Activated CD8-positive, alpha-beta T cell treated with anti-CD3 and anti-CD28 coated beads, Interleukin-2, amount 10 ng/mL, durations not matched to agents 7 days and 5 days (primary cell): ENCODE measurements around the gene ZNFX1. TPM values are rescaled to one million over a fixed set of nuclear protein-coding genes. Genes with fewer than 3 reads are reported as not detected.

ENCODE experiments used
- ATAC-seq: fragments of 150-1000 bp; cut with Tn5 transposase; one replicate; pipeline ENCODE4 v1.10.0; 2021; ENCODE audit warnings: moderate library complexity
- CTCF ChIA-PET: fragments of 350-600 bp; sonication (Branson Sonifier 250); formaldehyde crosslinking; loops from one replicate; lab custom pipeline; 2021; ENCODE audit warnings: antibody characterized with exemption; lab: Charles Lee
- POLR2A ChIA-PET: fragments of 350-600 bp; sonication (Branson Sonifier 250); formaldehyde crosslinking; loops from one replicate; lab custom pipeline; 2021; ENCODE audit warnings: antibody characterized with exemption; lab: Charles Lee
- DNase-seq: peaks from one replicate; pipeline ENCODE4 v3.0.0-alpha.2; 2020
- H3K27ac Mint-ChIP-seq: one replicate; pipeline ENCODE4 v1.8.0; 2021; ENCODE audit warnings: mild to moderate bottlenecking, mixed read lengths
- H3K27me3 Mint-ChIP-seq: one replicate; pipeline ENCODE4 v1.8.0; 2021; ENCODE audit warnings: low read depth, mixed read lengths
- H3K36me3 Mint-ChIP-seq: one replicate; pipeline ENCODE4 v1.8.0; 2021; ENCODE audit warnings: low read depth, mixed read lengths
- H3K4me1 Mint-ChIP-seq: one replicate; pipeline ENCODE4 v1.8.0; 2021; ENCODE audit warnings: low read depth, mixed read lengths
- H3K4me3 Mint-ChIP-seq: one replicate; pipeline ENCODE4 v1.8.0; 2021; ENCODE audit warnings: mild to moderate bottlenecking, mixed read lengths
- H3K9me3 Mint-ChIP-seq: one replicate; pipeline ENCODE4 v1.8.0; 2022; ENCODE audit warnings: mixed read lengths; ENCODE audit not compliant: insufficient read depth
- total RNA-seq, 2 experiments: library from RNA; stranded (reverse); gene quantifications; one replicate each; pipeline ENCODE4 v1.2.3, GENCODE V29; 2021

The ZNFX1 gene
- total RNA-seq, 2 experiments from 2014 or later, result 52.7 to 54.2 TPM

GRCh38 chr20:49262444-49262843, 15.4 kb downstream of the ZNFX1 start:
- POLR2A ChIA-PET, result interaction anchor here (1.1 kb wide), 1 partner anchor 14 kb away, joined by 5 read pairs; no protein-coding TSS in a partner anchor
- Mint-ChIP-seq H3K27me3 (no peaks in the 10 kb centered on the region), H3K4me3 (no peak overlapping the region), H3K9me3 (no peaks in the 10 kb centered on the region), H3K36me3 (peaks cover 74% of the 10 kb centered on the region), H3K27ac (no peak overlapping the region), H3K4me1 (peaks cover 19% of the 10 kb centered on the region)
- CTCF ChIA-PET, result interaction anchor here (1.2 to 1.3 kb wide), 2 partner anchors 10 to 19 kb away, joined by 3 read pairs; no protein-coding TSS in a partner anchor
- no peak for ATAC-seq
- DNase-seq, result no peak

- POLR2A ChIA-PET, result no interaction called here
- Mint-ChIP-seq H3K27ac (no peak overlapping the region), H3K9me3 (no peaks in the 10 kb centered on the region)
Observed at GRCh38 chr20:49261173-49261572, 16.7 kb downstream of the ZNFX1 start.

DNA sequence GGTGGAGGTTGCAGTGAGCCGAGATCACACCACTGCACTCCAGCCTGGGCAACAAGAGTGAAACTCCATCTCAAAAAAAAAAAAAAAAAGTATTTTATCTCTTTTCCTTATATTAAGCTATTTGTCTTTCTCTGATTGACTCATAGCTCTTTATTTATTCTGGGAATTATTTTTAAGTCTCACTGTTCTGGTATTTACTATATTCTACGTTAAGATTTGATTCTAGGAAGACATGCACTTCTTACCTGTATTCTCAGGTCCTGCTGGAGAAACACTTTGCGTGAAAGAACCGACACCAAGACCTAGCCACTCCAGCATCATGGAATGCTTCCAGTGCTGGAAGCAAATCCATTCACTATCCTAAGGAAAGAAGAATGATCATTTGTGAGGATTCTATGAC, 17.6 kb downstream of the ZNFX1 start:
- ChIA-PET CTCF (interaction anchor here (1.0 kb wide), 1 partner anchor 14 kb away, joined by 5 read pairs; no protein-coding TSS in a partner anchor), POLR2A (interaction anchor here (1.0 kb wide), 1 partner anchor 10 kb away, joined by 3 read pairs; no protein-coding TSS in a partner anchor)
- Mint-ChIP-seq H3K4me3 (no peak overlapping the region), H3K27me3 (no peaks in the 10 kb centered on the region), H3K4me1 (peaks cover 6% of the 10 kb centered on the region), H3K9me3 (no peaks in the 10 kb centered on the region), H3K27ac (no peak overlapping the region), H3K36me3 (peaks cover 79% of the 10 kb centered on the region)
- DNase-seq (no peak), ATAC-seq (no peak)

More at GRCh38 chr20:49261173-49261572, 16.7 kb downstream of the ZNFX1 start:
- no peak for ATAC-seq
- CTCF ChIA-PET, result no interaction called here
- peaks cover 76% of the 10 kb centered on the region for H3K36me3 Mint-ChIP-seq
- H3K27me3 Mint-ChIP-seq, result no peaks in the 10 kb centered on the region
- no peak for DNase-seq
- peaks cover 11% of the 10 kb centered on the region for H3K4me1 Mint-ChIP-seq
- H3K4me3 Mint-ChIP-seq, result no peak overlapping the region

- ChIA-PET POLR2A (interaction anchor here (1.0 kb wide), 1 partner anchor 11 kb away, joined by 3 read pairs; no protein-coding TSS in a partner anchor), CTCF (interaction anchor here (1.0 kb wide), 1 partner anchor 14 kb away, joined by 5 read pairs; no protein-coding TSS in a partner anchor)
- Mint-ChIP-seq H3K36me3 (peaks cover 76% of the 10 kb centered on the region), H3K9me3 (no peaks in the 10 kb centered on the region), H3K4me3 (no peak overlapping the region), H3K27me3 (no peaks in the 10 kb centered on the region), H3K4me1 (peaks cover 2% of the 10 kb centered on the region), H3K27ac (no peak overlapping the region)
- no peak for DNase-seq
- ATAC-seq, result no peak
Observed at GRCh38 chr20:49259799-49260198, 18.1 kb downstream of the ZNFX1 start.

DNA sequence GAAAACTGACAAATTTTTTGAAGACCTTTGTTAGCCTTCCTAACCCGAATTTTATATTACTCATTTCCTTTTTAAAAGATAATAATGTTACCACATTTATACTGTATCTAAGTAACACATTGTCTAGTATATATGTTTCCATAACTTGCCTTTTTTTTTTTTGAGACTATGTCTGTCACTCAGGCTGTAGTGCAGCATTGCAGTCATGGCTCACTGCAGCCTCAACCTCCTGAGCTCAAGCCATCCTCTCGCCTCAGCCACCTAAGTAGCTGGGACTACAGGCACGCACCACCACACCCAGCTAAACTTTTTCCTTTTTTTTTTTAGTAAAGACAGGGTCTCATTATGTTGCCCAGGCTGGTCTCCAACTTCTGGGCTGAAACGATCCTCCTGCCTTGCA, 18.6 kb downstream of the ZNFX1 start:
- peaks cover 75% of the 10 kb centered on the region for H3K36me3 Mint-ChIP-seq
- H3K4me3 Mint-ChIP-seq, result no peak overlapping the region
- no peaks in the 10 kb centered on the region for H3K27me3 Mint-ChIP-seq
- no peaks in the 10 kb centered on the region for H3K9me3 Mint-ChIP-seq
- no peak for DNase-seq
- no peak overlapping the region for H3K27ac Mint-ChIP-seq
- POLR2A ChIA-PET, result no interaction called here
- CTCF ChIA-PET, result interaction anchor here (1.0 to 1.5 kb wide), 3 partner anchors 8 to 126 kb away, joined by 3 to 5 read pairs (median 3); no protein-coding TSS in a partner anchor
- H3K4me1 Mint-ChIP-seq, result no peaks in the 10 kb centered on the region
- no peak for ATAC-seq

DNA sequence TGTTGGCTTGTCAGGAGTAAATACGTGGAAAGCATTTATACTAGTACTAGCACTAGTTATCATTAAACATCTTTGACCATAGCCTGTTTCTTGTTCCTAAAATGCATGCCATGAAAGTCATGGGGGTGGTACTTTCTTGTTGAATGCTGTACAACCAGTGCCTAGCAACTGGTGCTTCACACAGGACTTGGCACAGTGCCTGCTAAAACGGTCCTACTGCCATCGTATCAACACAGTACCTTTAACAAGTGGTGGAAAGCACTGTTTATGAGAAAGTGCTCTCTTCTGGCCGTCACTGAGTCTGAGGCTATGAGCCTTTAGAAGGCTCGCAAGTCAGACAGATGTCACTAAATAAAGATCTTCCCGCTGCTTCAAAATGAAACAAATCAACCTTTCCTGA, 21.6 kb downstream of the ZNFX1 start:
- no peaks in the 10 kb centered on the region for H3K27me3 Mint-ChIP-seq
- POLR2A ChIA-PET, result no interaction called here
- H3K27ac Mint-ChIP-seq, result no peak overlapping the region
- ATAC-seq (no peak), DNase-seq (no peak)
- H3K4me3 Mint-ChIP-seq, result no peak overlapping the region
- peaks cover 77% of the 10 kb centered on the region for H3K36me3 Mint-ChIP-seq
- H3K4me1 Mint-ChIP-seq, result no peaks in the 10 kb centered on the region
- CTCF ChIA-PET, result no interaction called here
- H3K9me3 Mint-ChIP-seq, result no peaks in the 10 kb centered on the region

DNA sequence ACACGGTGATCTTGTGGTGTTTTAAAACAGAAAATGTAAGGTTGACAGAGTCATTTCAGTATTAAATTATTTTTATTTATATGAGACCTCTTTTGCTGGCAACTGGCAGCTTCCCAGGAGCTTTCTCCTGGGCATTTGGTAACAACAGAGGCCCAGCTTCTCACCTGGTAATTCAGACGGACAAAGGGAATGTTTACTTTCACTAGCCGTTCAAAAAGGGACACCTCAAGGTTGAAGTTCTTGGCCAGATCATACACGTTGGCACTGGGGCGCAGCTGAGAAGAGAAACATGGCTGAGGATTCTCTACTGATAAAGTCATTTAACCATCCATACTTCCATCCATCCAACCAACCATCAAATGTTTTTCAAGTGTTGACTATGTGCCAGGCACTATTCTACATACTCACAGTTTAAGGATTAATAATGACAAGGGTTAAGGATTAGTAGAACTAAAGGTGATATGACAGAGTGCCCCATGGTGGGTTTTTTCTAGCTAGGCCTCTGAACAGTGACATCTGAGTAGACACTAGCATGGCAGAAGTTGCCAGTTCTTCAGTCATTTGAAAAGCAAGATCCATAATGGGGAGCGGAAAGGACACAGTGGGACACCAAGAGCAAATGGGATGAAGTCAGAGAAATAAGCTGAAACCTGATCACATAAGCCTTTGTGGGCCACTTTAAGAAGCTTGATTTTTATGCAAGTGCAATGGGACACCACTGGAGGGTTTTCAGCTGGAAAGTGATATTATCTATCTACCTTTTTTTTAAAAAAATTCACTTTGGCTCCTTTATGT, 25.1 kb downstream of the ZNFX1 start:
- Mint-ChIP-seq H3K9me3 (no peaks in the 10 kb centered on the region), H3K27ac (no peak overlapping the region), H3K4me3 (no peak overlapping the region), H3K36me3 (peaks cover 76% of the 10 kb centered on the region), H3K4me1 (no peaks in the 10 kb centered on the region), H3K27me3 (no peaks in the 10 kb centered on the region)
- POLR2A ChIA-PET, result interaction anchor here (1.0 to 1.4 kb wide), 3 partner anchors 10 to 53 kb away, joined by 3 to 4 read pairs (median 3); no protein-coding TSS in a partner anchor
- CTCF ChIA-PET, result interaction anchor here (0.9 to 1.1 kb wide), 4 partner anchors 9 to 120 kb away, joined by 3 to 4 read pairs (median 3); no protein-coding TSS in a partner anchor
- DNase-seq (no peak), ATAC-seq (no peak)

DNA sequence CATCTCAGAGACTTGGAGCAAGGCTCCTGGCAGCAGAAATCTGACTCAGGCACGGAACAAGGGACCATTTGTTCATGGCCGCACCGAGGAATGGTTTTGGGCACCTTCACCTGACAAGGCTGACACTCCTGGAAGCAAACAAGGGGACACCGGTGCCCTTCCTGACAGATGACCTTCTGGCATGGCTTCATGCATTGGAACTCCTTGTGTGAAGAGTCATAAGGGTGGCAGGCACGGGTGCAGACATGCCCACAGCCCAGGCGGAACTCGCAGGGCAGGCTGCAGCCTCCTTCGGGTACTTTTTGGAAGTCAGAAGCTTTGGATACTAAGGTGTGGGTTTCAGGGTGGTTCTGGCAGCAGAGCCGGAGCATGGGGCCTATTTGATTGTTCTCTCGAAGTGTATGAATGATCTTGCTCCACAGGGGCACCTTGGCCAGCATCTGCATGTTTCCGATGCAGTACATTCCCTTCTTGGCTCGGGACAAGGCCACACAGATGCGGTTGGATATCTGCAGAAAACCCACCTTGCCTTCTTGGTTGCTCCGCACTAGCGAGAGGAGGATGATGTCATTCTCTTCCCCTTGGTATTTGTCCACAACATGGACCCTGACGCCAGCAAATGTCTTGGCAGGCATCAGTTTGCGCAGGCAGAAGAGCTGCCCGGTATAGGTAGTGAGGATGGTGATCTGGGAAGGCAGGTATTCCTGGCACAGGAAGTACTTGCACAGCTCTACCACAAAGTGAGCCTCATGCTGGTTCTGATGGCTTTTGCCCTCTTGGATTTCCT, 28.8 kb downstream of the ZNFX1 start:
- ATAC-seq (no peak), DNase-seq (no peak)
- Mint-ChIP-seq H3K4me1 (no peaks in the 10 kb centered on the region), H3K4me3 (no peak overlapping the region), H3K9me3 (no peaks in the 10 kb centered on the region), H3K36me3 (peaks cover 66% of the 10 kb centered on the region), H3K27me3 (no peaks in the 10 kb centered on the region), H3K27ac (no peak overlapping the region)
- ChIA-PET POLR2A (interaction anchor here (0.9 to 1.1 kb wide), 2 partner anchors 30 to 146 kb away, joined by 3 read pairs; no protein-coding TSS in a partner anchor), CTCF (no interaction called here)

- ChIA-PET CTCF (interaction anchor here (1.3 to 2.5 kb wide), 3 partner anchors 31 to 115 kb away, joined by 4 to 19 read pairs (median 6); no protein-coding TSS in a partner anchor), POLR2A (interaction anchor here (1.1 kb wide), 2 partner anchors 145 to 236 kb away, joined by 3 read pairs; no protein-coding TSS in a partner anchor)
- DNase-seq (no peak), ATAC-seq (no peak)
- H3K4me1 Mint-ChIP-seq, result no peaks in the 10 kb centered on the region
- H3K27me3 Mint-ChIP-seq, result no peaks in the 10 kb centered on the region
- H3K9me3 Mint-ChIP-seq, result no peaks in the 10 kb centered on the region
- H3K36me3 Mint-ChIP-seq, result peaks cover 68% of the 10 kb centered on the region
- no peak overlapping the region for H3K4me3 Mint-ChIP-seq
- no peak overlapping the region for H3K27ac Mint-ChIP-seq
Observed at GRCh38 chr20:49248301-49248700, 29.6 kb downstream of the ZNFX1 start.

GRCh38 chr20:49247792-49248191, 30.1 kb downstream of the ZNFX1 start:
- CTCF ChIA-PET, result interaction anchor here (1.3 to 2.8 kb wide), 4 partner anchors 10 to 115 kb away, joined by 4 to 19 read pairs (median 10); no protein-coding TSS in a partner anchor
- POLR2A ChIA-PET, result interaction anchor here (1.1 kb wide), 2 partner anchors 144 to 236 kb away, joined by 3 read pairs; no protein-coding TSS in a partner anchor
- DNase-seq, result no peak
- no peak overlapping the region for H3K4me3 Mint-ChIP-seq
- no peaks in the 10 kb centered on the region for H3K9me3 Mint-ChIP-seq
- H3K27me3 Mint-ChIP-seq, result no peaks in the 10 kb centered on the region
- no peak for ATAC-seq
- H3K36me3 Mint-ChIP-seq, result peaks cover 66% of the 10 kb centered on the region
- no peaks in the 10 kb centered on the region for H3K4me1 Mint-ChIP-seq
- H3K27ac Mint-ChIP-seq, result no peak overlapping the region

- ChIA-PET POLR2A (interaction anchor here (1.1 kb wide), 1 partner anchor 237 kb away, joined by 3 read pairs; no protein-coding TSS in a partner anchor), CTCF (interaction anchor here (0.8 to 2.8 kb wide), 11 partner anchors 10 to 114 kb away, joined by 3 to 19 read pairs (median 6); partner anchors contain the start of gene ZNFX1)
- H3K27ac Mint-ChIP-seq, result no peak overlapping the region
- no peak for DNase-seq
- ATAC-seq, result no peak
- no peaks in the 10 kb centered on the region for H3K27me3 Mint-ChIP-seq
- no peak overlapping the region for H3K4me3 Mint-ChIP-seq
- no peaks in the 10 kb centered on the region for H3K9me3 Mint-ChIP-seq
- peaks cover 65% of the 10 kb centered on the region for H3K36me3 Mint-ChIP-seq
- H3K4me1 Mint-ChIP-seq, result no peaks in the 10 kb centered on the region
Observed at GRCh38 chr20:49247169-49247723, 30.6 kb downstream of the ZNFX1 start.
